ENCODE measurements around the gene HYDIN. TPM values are rescaled to one million over a fixed set of nuclear protein-coding genes. Genes with fewer than 3 reads are reported as not detected.

HYDIN gene
- total RNA-seq, 1 experiment from 2014 or later = not detected

- no peak for TF ChIP-seq REST (IDR thresholded peaks at IDR 0.05; ENCODE audit: low read depth)
- TF ChIP-seq ELF1 (IDR thresholded peaks at IDR 0.05; ENCODE audit: borderline replicate concordance, low read depth) = no peak
- TF ChIP-seq ZFX (IDR thresholded peaks at IDR 0.05) = no peak
- no peak for TF ChIP-seq POLR2A (IDR thresholded peaks at IDR 0.05; ENCODE audit: borderline replicate concordance, extremely low read depth, insufficient read depth, insufficient read length)
- no peak for TF ChIP-seq SP1 (IDR thresholded peaks at IDR 0.05; ENCODE audit: low read depth)
- TF ChIP-seq CEBPB (IDR thresholded peaks at IDR 0.05; ENCODE audit: low read depth) = no peak
Measured at GRCh38 chr16:71229344-71229743, 1.2 kb downstream of the HYDIN start (continued).

- Histone ChIP-seq H3K9ac (ENCODE audit: low read length) (no peak overlapping the region), H3K4me1 (ENCODE audit: control insufficient read depth in 1 of 2, insufficient read depth in 2 of 2, low read length in 2 of 2) (no peaks in the 10 kb centered on the region), H3K9me2 (ENCODE audit: insufficient read depth) (no peaks in the 10 kb centered on the region), H2AFZ (ENCODE audit: low read depth, low read length, poor library complexity, severe bottlenecking) (no peak overlapping the region), H3K27me3 (ENCODE audit: insufficient read depth, low read length) (no peaks in the 10 kb centered on the region), H4K20me1 (ENCODE audit: insufficient read depth) (no peaks in the 10 kb centered on the region), H3K9me3 (ENCODE audit: control insufficient read depth in 1 of 2, insufficient read depth in 1 of 2, low read depth in 1 of 2, low read length in 2 of 2) (peaks cover 11 to 13% of the 10 kb centered on the region in 2 experiments; a peak in 2 of 4 replicates), H3K4me2 (ENCODE audit: low read length) (no peak overlapping the region), H3K79me2 (ENCODE audit: insufficient read depth, low read length) (no peaks in the 10 kb centered on the region), H3K27ac (ENCODE audit: low read depth, low read length) (no peak overlapping the region), H3K36me3 (ENCODE audit: control insufficient read depth in 1 of 2, insufficient read depth in 2 of 2, low read length in 2 of 2) (no peaks in the 10 kb centered on the region), H3K4me3 (replicated peaks in 1 of 2; ENCODE audit: low read depth in 1 of 2, low read length in 2 of 2) (no peak overlapping the region)
- CTCF ChIA-PET = no interaction called here
- DNase-seq (ENCODE audit: low read depth, low spot score) (no peak), ATAC-seq (no peak)
- intact Hi-C loops (cut with micrococcal nuclease) = no loop called here
- RAD21 ChIA-PET (ENCODE audit: low non-redundant PET in 1 of 2, low total read pairs in 2 of 2, uncharacterized antibody in 2 of 2, unreplicated experiment in 2 of 2) = no interaction called here
- TF ChIP-seq ZFX (IDR thresholded peaks at IDR 0.05) (no peak), POLR2A (IDR thresholded peaks at IDR 0.05; ENCODE audit: borderline replicate concordance, extremely low read depth, insufficient read depth, insufficient read length) (no peak), REST (IDR thresholded peaks at IDR 0.05; ENCODE audit: low read depth) (no peak), JUND (IDR thresholded peaks at IDR 0.05) (no peak), CBX3 (IDR thresholded peaks at IDR 0.05; ENCODE audit: low read depth) (no peak), SP1 (IDR thresholded peaks at IDR 0.05; ENCODE audit: low read depth) (no peak), TCF7L2 (IDR thresholded peaks at IDR 0.05; ENCODE audit: borderline replicate concordance, extremely low read depth, insufficient read depth, insufficient read length) (no peak), SIN3A (IDR thresholded peaks at IDR 0.05; ENCODE audit: low read depth) (no peak), SRF (IDR thresholded peaks at IDR 0.05; ENCODE audit: low read depth) (no peak), MAX (IDR thresholded peaks at IDR 0.05) (no peak)
- POLR2A ChIA-PET = no interaction called here
- BruUV-seq (replicated peaks) = no TSS peak
Measured at GRCh38 chr16:71226229-71227141, 4.0 kb downstream of the HYDIN start.
